ENCODE measurements around the gene ARHGAP6.

ARHGAP6 gene

DNA sequence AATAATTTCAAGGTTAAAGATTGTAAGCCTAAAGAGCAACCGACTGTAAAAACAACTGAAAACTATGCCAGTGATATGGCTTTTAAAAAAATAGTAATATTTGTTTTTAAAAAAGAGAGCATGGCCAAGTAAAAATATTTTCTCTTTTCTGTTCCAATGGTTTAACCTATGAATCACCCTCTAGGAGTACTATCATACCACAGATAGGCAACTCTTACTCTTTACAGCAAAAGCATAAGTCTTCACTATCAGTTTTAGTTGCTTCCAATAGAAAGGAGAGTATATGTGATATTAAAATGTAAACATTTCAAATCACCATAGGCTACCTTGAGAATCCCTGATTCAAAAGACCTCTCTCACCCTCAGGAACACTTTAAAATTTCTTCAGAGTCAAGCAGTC is 269.9 kb downstream of the ARHGAP6 start:
- no peak for DNase-seq
- Histone ChIP-seq H3K79me2 (ENCODE audit: low read length) (peaks cover 88% of the 10 kb centered on the region), H3K27me3 (replicated peaks; ENCODE audit: insufficient read depth, low read length) (no peaks in the 10 kb centered on the region), H3K9ac (ENCODE audit: low read length) (no peak overlapping the region), H3K36me3 (replicated peaks; ENCODE audit: insufficient read depth, low read length) (no peaks in the 10 kb centered on the region), H3K4me1 (ENCODE audit: low read length) (peaks cover 2% of the 10 kb centered on the region; the same call in 1 of the 2 replicates), H3K9me2 (replicated peaks; ENCODE audit: insufficient read depth, low read length) (no peaks in the 10 kb centered on the region), H2AFZ (ENCODE audit: low read length) (no peak overlapping the region), H3K27ac (ENCODE audit: low read length) (no peak overlapping the region), H3K4me2 (ENCODE audit: low read depth, low read length) (no peak overlapping the region), H3K9me3 (replicated peaks; ENCODE audit: insufficient read depth, low read length) (no peaks in the 10 kb centered on the region), H3F3A (ENCODE audit: insufficient read depth, low read length) (no peaks in the 10 kb centered on the region), H3K4me3 (ENCODE audit: low read length) (no peak overlapping the region), H4K20me1 (ENCODE audit: insufficient read depth, low read length) (no peaks in the 10 kb centered on the region)
- no peak for TF ChIP-seq EZH2phosphoT487 (IDR thresholded peaks at IDR 0.05; ENCODE audit: low read length)
- TF ChIP-seq, protein P1, sequence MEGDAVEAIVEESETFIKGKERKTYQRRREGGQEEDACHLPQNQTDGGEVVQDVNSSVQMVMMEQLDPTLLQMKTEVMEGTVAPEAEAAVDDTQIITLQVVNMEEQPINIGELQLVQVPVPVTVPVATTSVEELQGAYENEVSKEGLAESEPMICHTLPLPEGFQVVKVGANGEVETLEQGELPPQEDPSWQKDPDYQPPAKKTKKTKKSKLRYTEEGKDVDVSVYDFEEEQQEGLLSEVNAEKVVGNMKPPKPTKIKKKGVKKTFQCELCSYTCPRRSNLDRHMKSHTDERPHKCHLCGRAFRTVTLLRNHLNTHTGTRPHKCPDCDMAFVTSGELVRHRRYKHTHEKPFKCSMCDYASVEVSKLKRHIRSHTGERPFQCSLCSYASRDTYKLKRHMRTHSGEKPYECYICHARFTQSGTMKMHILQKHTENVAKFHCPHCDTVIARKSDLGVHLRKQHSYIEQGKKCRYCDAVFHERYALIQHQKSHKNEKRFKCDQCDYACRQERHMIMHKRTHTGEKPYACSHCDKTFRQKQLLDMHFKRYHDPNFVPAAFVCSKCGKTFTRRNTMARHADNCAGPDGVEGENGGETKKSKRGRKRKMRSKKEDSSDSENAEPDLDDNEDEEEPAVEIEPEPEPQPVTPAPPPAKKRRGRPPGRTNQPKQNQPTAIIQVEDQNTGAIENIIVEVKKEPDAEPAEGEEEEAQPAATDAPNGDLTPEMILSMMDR (IDR thresholded peaks at IDR 0.05; ENCODE audit: low read length), result no peak
- TF ChIP-seq EZH2 (optimal IDR thresholded peaks at IDR 0.05; ENCODE audit: low read depth, low read length), result no peak

DNA sequence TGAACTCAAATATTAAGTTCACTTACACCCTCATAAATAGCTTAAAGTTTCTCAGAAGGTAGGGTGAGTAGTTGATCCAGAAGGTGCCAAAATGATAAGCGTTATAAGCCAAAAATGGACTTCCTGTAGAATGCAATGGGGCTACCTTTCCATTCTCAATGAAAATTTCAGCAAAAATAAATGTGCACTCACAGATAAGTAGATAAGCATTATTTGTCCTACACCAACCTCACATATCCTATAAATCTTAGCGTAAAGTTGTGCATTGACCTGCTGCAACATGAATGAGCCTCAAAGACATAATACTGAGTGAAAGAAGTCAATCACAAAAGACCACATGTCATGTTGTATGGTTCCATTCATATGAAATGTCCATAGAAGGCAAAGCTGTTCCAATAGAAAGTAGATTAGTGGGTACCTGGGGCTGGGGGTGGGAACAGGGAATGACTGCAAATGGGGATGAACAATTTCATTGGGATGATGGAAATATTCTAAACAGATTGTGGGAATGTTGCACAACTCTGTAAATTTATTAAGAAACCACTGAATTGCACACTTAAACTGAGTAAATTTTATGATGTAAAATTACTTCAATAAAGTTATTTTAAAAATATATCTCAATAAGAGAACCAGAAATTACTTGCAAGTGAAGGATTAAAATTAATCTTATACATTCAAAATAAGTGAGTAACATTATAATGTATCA is 271.6 kb downstream of the ARHGAP6 start:
- Histone ChIP-seq H2AFZ (ENCODE audit: low read length) (no peak overlapping the region), H3K27me3 (replicated peaks; ENCODE audit: insufficient read depth, low read length) (no peaks in the 10 kb centered on the region), H3F3A (ENCODE audit: insufficient read depth, low read length) (no peaks in the 10 kb centered on the region), H3K9me3 (replicated peaks; ENCODE audit: insufficient read depth, low read length) (no peaks in the 10 kb centered on the region), H3K4me1 (ENCODE audit: low read length) (peaks cover 2% of the 10 kb centered on the region; the same call in 1 of the 2 replicates), H3K79me2 (ENCODE audit: low read length) (peaks cover 77% of the 10 kb centered on the region), H3K9ac (ENCODE audit: low read length) (no peak overlapping the region), H3K27ac (ENCODE audit: low read length) (no peak overlapping the region), H3K4me2 (ENCODE audit: low read depth, low read length) (no peak overlapping the region), H3K36me3 (replicated peaks; ENCODE audit: insufficient read depth, low read length) (no peaks in the 10 kb centered on the region), H4K20me1 (ENCODE audit: insufficient read depth, low read length) (no peaks in the 10 kb centered on the region), H3K9me2 (replicated peaks; ENCODE audit: insufficient read depth, low read length) (no peaks in the 10 kb centered on the region), H3K4me3 (ENCODE audit: low read length) (no peak overlapping the region)
- TF ChIP-seq, protein P1 (IDR thresholded peaks at IDR 0.05; ENCODE audit: low read length), result no peak
- no peak for TF ChIP-seq EZH2phosphoT487 (IDR thresholded peaks at IDR 0.05; ENCODE audit: low read length)
- no peak for TF ChIP-seq EZH2 (optimal IDR thresholded peaks at IDR 0.05; ENCODE audit: low read depth, low read length)
- DNase-seq, result no peak

DNA sequence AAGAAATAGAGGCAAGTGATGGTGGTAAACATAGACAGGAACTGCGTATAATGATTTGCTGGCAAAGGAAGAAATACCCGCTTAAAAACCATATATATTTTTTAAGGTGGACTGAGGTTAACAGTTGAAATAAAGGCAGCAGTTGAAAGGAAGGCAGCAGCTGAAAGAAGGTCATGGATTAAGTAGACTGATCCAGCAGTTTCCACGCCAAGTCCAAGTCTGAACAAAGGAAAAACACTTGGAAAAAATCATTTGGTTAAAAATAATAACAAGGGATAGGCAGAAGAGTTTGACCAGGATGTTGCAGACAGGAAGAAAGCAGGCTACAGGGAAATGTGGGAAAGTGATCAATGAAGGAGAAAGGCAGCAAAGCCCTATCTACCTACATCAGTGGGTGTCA is 278.9 kb downstream of the ARHGAP6 start:
- Histone ChIP-seq H3K27ac (ENCODE audit: low read length) (no peak overlapping the region), H3K9me3 (replicated peaks; ENCODE audit: insufficient read depth, low read length) (no peaks in the 10 kb centered on the region), H3K27me3 (replicated peaks; ENCODE audit: insufficient read depth, low read length) (no peaks in the 10 kb centered on the region), H3K4me2 (ENCODE audit: low read depth, low read length) (no peak overlapping the region), H3F3A (ENCODE audit: insufficient read depth, low read length) (no peaks in the 10 kb centered on the region), H3K4me3 (ENCODE audit: low read length) (no peak overlapping the region), H4K20me1 (ENCODE audit: insufficient read depth, low read length) (no peaks in the 10 kb centered on the region), H3K9ac (ENCODE audit: low read length) (no peak overlapping the region), H3K79me2 (ENCODE audit: low read length) (peaks cover 67% of the 10 kb centered on the region), H3K36me3 (replicated peaks; ENCODE audit: insufficient read depth, low read length) (no peaks in the 10 kb centered on the region), H3K9me2 (replicated peaks; ENCODE audit: insufficient read depth, low read length) (no peaks in the 10 kb centered on the region), H2AFZ (ENCODE audit: low read length) (no peak overlapping the region), H3K4me1 (ENCODE audit: low read length) (no peaks in the 10 kb centered on the region)
- no peak for DNase-seq
- TF ChIP-seq EZH2 (optimal IDR thresholded peaks at IDR 0.05; ENCODE audit: low read depth, low read length), result no peak
- TF ChIP-seq, protein P1 (IDR thresholded peaks at IDR 0.05; ENCODE audit: low read length), result no peak
